GF-D8 (cell line): ENCODE data around the gene GJB4.

Experiments used
- DNase-seq: peaks from one replicate; lab custom pipeline; 2025; lab: John Stamatoyannopoulos, UW

GJB4 gene

GRCh38 chr1:34778381-34778780 is 18.8 kb downstream of the GJB4 start:
- DNase-seq: no peak

- no peak for DNase-seq
Measured at GRCh38 chr1:34779005-34779404, 19.5 kb downstream of the GJB4 start.

- DNase-seq: no peak
Measured at GRCh38 chr1:34779526-34779925, 20.0 kb downstream of the GJB4 start.

GRCh38 chr1:34779962-34780361 is 20.4 kb downstream of the GJB4 start:
- DNase-seq: no peak

- no peak for DNase-seq
Measured at GRCh38 chr1:34780528-34780927, 21.0 kb downstream of the GJB4 start.

GRCh38 chr1:34781071-34781843 is 21.7 kb downstream of the GJB4 start, which contains the start of gene GJB3:
TSS of gene GJB3 (plus strand) at chr1:34781214. CDS start at chr1:34784763, 3,549 bp downstream.
- DNase-seq: no peak

GRCh38 chr1:34781844-34782391 is 22.4 kb downstream of the GJB4 start:
- DNase-seq: no peak

- no peak for DNase-seq
Measured at GRCh38 chr1:34784751-34785221, 25.2 kb downstream of the GJB4 start.

GRCh38 chr1:34785231-34785874 is 25.8 kb downstream of the GJB4 start:
- DNase-seq: no peak

- no peak for DNase-seq
Measured at GRCh38 chr1:34785875-34786470, 26.4 kb downstream of the GJB4 start.

- peak; percentile 12 for DNase-seq
Measured at GRCh38 chr1:34786521-34787325, 27.2 kb downstream of the GJB4 start.

GRCh38 chr1:34787461-34788420 is 28.2 kb downstream of the GJB4 start:
- DNase-seq: no peak

GRCh38 chr1:34790985-34791384 is 31.4 kb downstream of the GJB4 start:
- no peak for DNase-seq

- DNase-seq: no peak
Measured at GRCh38 chr1:34792424-34792823, 32.9 kb downstream of the GJB4 start.

GRCh38 chr1:34792868-34793727 is 33.6 kb downstream of the GJB4 start, which contains the start of gene GJA4:
TSS of gene GJA4 (plus strand) at chr1:34792999. CDS start at chr1:34794214, 1,215 bp downstream.
- no peak for DNase-seq

GRCh38 chr1:34794001-34794789 is 34.7 kb downstream of the GJB4 start:
- DNase-seq: no peak

GRCh38 chr1:34794790-34795180 is 35.2 kb downstream of the GJB4 start:
- DNase-seq: no peak

GRCh38 chr1:34795916-34796315 is 36.4 kb downstream of the GJB4 start:
- no peak for DNase-seq

GRCh38 chr1:34796990-34797389 is 37.5 kb downstream of the GJB4 start:
- DNase-seq: no peak
